CD14-positive monocyte (primary cell): Measurements from ENCODE around the gene PRKAR1B. TPM values are rescaled to one million over a fixed set of nuclear protein-coding genes. Genes with fewer than 3 reads are reported as not detected.
A peak's percentile ranks its signal among the peaks of the same experiment; 100 is the strongest.

Source experiments
- DNase-seq, 3 donors: peaks; one replicate each; pipeline ENCODE4 v3.0.0-alpha.2; 2011 to 2022
- H2AFZ ChIP-seq: 2 replicates; pipeline ENCODE4 v1.6.0; 2012; ENCODE audit warnings: mild to moderate bottlenecking, low read depth, low read length, inconsistent platforms; ENCODE audit not compliant: insufficient read depth, poor library complexity, severe bottlenecking
- H3K27ac ChIP-seq, 2 donors: 1 replicate in 1 of 2; 2 replicates in 1 of 2; pipeline ENCODE4 v1.5.1; 2012 to 2013; ENCODE audit warnings: low read length in 2 of 2, control low read depth in 1 of 2, inconsistent platforms in 1 of 2, low read depth in 1 of 2, mild to moderate bottlenecking in 1 of 2
- H3K27me3 ChIP-seq, 2 donors: one replicate each; pipeline versions ENCODE4 v1.6.0 to v1.6.1; 2011 to 2013; ENCODE audit warnings: low read length in 2 of 2; ENCODE audit not compliant: control insufficient read depth in 2 of 2, insufficient read depth in 2 of 2
- H3K36me3 ChIP-seq, 2 donors: replicated peaks in 1 of 2; 1 replicate in 1 of 2; 2 replicates in 1 of 2; pipeline versions ENCODE4 v1.5.1 to v1.6.1; 2012 to 2013; ENCODE audit warnings: low read length in 2 of 2, control low read depth in 1 of 2, inconsistent platforms in 1 of 2, mild to moderate bottlenecking in 1 of 2; ENCODE audit not compliant: insufficient read depth in 2 of 2, control insufficient read depth in 1 of 2
- H3K4me1 ChIP-seq, 2 donors: 1 replicate in 1 of 2; 2 replicates in 1 of 2; pipeline versions ENCODE4 v1.5.1 to v1.6.1; 2012 to 2013; ENCODE audit warnings: low read length in 2 of 2, control low read depth in 1 of 2, inconsistent platforms in 1 of 2, mild to moderate bottlenecking in 1 of 2, moderate library complexity in 1 of 2; ENCODE audit not compliant: insufficient read depth in 2 of 2, control insufficient read depth in 1 of 2
- H3K4me2 ChIP-seq: replicated peaks from 2 replicates; pipeline ENCODE3; 2012; ENCODE audit warnings: low read length, moderate library complexity, mild to moderate bottlenecking; ENCODE audit not compliant: poor library complexity, severe bottlenecking; ENCODE audit errors: extremely low read depth
- H3K4me3 ChIP-seq, 3 experiments: fragments of 200-600 bp in 1 of 3; sonication (generic) in 1 of 3; replicated peaks in 1 of 3; 1 replicate in 2 of 3; 2 replicates in 1 of 3; pipeline ENCODE4 v1.5.1; 2011 to 2013; ENCODE audit warnings: low read length in 3 of 3, mild to moderate bottlenecking in 3 of 3, control low read depth in 2 of 3, low read depth in 2 of 3, inconsistent platforms in 1 of 3, moderate library complexity in 1 of 3
- H3K79me2 ChIP-seq: 2 replicates; pipeline ENCODE4 v1.6.0; 2012; ENCODE audit warnings: mild to moderate bottlenecking, control low read depth, inconsistent platforms, low read length, moderate library complexity; ENCODE audit not compliant: insufficient read depth
- H3K9ac ChIP-seq: 2 replicates; pipeline ENCODE4 v1.6.0; 2017; ENCODE audit warnings: low read length, mild to moderate bottlenecking; ENCODE audit not compliant: insufficient read depth, poor library complexity, severe bottlenecking
- H3K9me3 ChIP-seq, 2 donors: replicated peaks in 1 of 2; 1 replicate in 1 of 2; 2 replicates in 1 of 2; pipeline versions ENCODE4 v1.5.1 to v1.6.1; 2012 to 2013; ENCODE audit warnings: low read length in 2 of 2, control low read depth in 1 of 2; ENCODE audit not compliant: control insufficient read depth in 1 of 2, insufficient read depth in 1 of 2
- H4K20me1 ChIP-seq: 2 replicates; pipeline ENCODE4 v1.6.0; 2012; ENCODE audit warnings: mild to moderate bottlenecking, low read length, control low read depth, moderate library complexity; ENCODE audit not compliant: insufficient read depth
- H3K27ac Mint-ChIP-seq, 7 donors: one replicate each; pipeline ENCODE4 v1.8.0; 2020; ENCODE audit warnings: mild to moderate bottlenecking in 7 of 7, mixed read lengths in 7 of 7, moderate library complexity in 6 of 7, inconsistent platforms in 2 of 7
- H3K27me3 Mint-ChIP-seq, 3 donors: one replicate each; pipeline ENCODE4 v1.8.0; 2021 to 2022; ENCODE audit warnings: low read depth in 3 of 3, mild to moderate bottlenecking in 3 of 3, mixed read lengths in 3 of 3, moderate library complexity in 3 of 3, inconsistent platforms in 1 of 3
- H3K36me3 Mint-ChIP-seq, 2 donors: one replicate each; pipeline ENCODE4 v1.8.0; 2020; ENCODE audit warnings: mixed read lengths in 2 of 2, inconsistent platforms in 1 of 2, mild to moderate bottlenecking in 1 of 2
- H3K4me1 Mint-ChIP-seq: one replicate; pipeline ENCODE4 v1.8.0; 2020; ENCODE audit warnings: mild to moderate bottlenecking, mixed read lengths
- H3K4me3 Mint-ChIP-seq, 2 donors: one replicate each; pipeline ENCODE4 v1.8.0; 2020; ENCODE audit warnings: mild to moderate bottlenecking in 2 of 2, mixed read lengths in 2 of 2, moderate library complexity in 1 of 2
- H3K9me3 Mint-ChIP-seq, 7 donors: one replicate each; pipeline ENCODE4 v1.8.0; 2020 to 2022; ENCODE audit warnings: mixed read lengths in 7 of 7, mild to moderate bottlenecking in 6 of 7, moderate library complexity in 6 of 7, inconsistent platforms in 2 of 7
- WGBS: methylation state at CpG from one replicate; pipeline ENCODE4 v1.1.5; 2013; ENCODE audit warnings: missing lambda C conversion rate; ENCODE audit not compliant: insufficient coverage; 5-methylcytosine and 5-hydroxymethylcytosine counted together
- intact Hi-C, 2 donors: fragments of 100-400 bp; cut with micrococcal nuclease; formaldehyde crosslinking; loops; one replicate each; pipeline versions ENCODE4 v1.15.0 to v1.15.1; 2023
- polyA plus RNA-seq, 3 donors: library from polyadenylated mRNA; depleted of rRNA in 1 of 3; unstranded in 2 of 3; stranded (reverse) in 1 of 3; fragments of 300-500 nt in 2 of 3; fragments of >200 nt in 1 of 3; fragmentation: Illumina TruSeq in 2 of 3; gene quantifications; 1 replicate in 2 of 3; 2 replicates in 1 of 3; pipeline ENCODE4 v1.2.3, GENCODE V29; 2012 to 2021
- TF ChIP-seq, protein P1 (sequence below): fragments of 200-600 bp; IDR thresholded peaks from one replicate; pipeline ENCODE4 v1.8.0; 2022; ENCODE audit warnings: antibody characterized with exemption, mild to moderate bottlenecking

Gene PRKAR1B
- polyA plus RNA-seq, 3 donors: 0.94 to 2.1 (median 1.1) TPM

DNA sequence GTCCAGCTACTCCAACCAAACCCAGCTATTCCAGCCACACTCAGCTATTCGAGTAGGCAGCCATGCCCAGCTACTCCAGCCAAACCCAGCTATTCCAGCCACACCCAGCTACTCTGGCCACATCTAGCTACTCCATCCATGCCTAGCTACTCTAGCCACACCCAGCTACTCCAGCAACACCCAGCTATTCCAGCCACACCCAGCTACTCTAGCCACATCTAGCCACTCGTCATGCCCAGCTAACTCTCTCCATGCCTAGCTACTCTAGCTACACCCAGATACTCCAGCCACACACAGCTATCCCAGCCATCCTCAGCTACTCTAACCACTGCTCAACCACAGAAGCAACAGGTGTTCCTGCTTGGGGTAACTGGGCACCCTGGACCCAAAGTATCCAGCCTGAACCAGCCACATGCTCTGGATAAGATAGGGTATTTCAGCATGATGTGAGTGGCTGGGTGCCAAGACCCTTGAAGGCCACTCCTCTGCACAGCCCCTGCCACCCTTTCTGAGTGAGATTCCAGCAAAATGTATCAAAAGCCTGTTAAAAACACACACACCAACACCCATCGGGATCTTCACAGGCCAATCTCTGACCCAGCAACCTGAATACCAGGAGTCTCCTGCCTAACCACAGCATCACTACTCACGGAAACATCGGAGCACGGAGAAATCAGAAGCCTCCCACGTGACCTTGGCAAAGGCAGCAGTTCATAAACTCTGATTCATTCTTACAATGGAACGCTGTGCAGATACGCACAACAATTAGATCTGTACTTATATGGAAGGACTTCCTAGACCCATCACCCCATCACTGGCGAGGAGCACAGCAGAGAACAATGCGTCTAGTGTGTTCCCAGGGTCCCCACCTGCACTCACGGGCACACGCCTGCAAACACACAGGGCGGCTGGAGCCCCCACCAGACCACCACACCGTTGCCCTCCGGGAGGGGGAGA, 52.3 kb downstream of the PRKAR1B start:
- Histone ChIP-seq H3K27me3 (no peaks in the 10 kb centered on the region), H3K27ac (no peak overlapping the region), H3K79me2 (no peaks in the 10 kb centered on the region), H3K4me3 (no peak overlapping the region), H4K20me1 (no peaks in the 10 kb centered on the region), H2AFZ (no peak overlapping the region), H3K4me2 (no peak overlapping the region), H3K9ac (no peak overlapping the region), H3K4me1 (no peaks in the 10 kb centered on the region), H3K36me3 (no peaks in the 10 kb centered on the region), H3K9me3 (peaks cover 0 to 11% of the 10 kb centered on the region in 2 donors)
- H3K36me3 Mint-ChIP-seq: no peaks in the 10 kb centered on the region
- TF ChIP-seq, protein P1, sequence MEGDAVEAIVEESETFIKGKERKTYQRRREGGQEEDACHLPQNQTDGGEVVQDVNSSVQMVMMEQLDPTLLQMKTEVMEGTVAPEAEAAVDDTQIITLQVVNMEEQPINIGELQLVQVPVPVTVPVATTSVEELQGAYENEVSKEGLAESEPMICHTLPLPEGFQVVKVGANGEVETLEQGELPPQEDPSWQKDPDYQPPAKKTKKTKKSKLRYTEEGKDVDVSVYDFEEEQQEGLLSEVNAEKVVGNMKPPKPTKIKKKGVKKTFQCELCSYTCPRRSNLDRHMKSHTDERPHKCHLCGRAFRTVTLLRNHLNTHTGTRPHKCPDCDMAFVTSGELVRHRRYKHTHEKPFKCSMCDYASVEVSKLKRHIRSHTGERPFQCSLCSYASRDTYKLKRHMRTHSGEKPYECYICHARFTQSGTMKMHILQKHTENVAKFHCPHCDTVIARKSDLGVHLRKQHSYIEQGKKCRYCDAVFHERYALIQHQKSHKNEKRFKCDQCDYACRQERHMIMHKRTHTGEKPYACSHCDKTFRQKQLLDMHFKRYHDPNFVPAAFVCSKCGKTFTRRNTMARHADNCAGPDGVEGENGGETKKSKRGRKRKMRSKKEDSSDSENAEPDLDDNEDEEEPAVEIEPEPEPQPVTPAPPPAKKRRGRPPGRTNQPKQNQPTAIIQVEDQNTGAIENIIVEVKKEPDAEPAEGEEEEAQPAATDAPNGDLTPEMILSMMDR: no peak
- no peak overlapping the region for H3K4me3 Mint-ChIP-seq
- H3K27ac Mint-ChIP-seq: peak overlapping the region in 1 of 7 donors; percentile 78
- intact Hi-C loops: no loop called here
- no peaks in the 10 kb centered on the region for H3K4me1 Mint-ChIP-seq
- DNase-seq: no peak
- H3K27me3 Mint-ChIP-seq: no peaks in the 10 kb centered on the region
- H3K9me3 Mint-ChIP-seq: peaks cover 7 to 20% (median 9%) of the 10 kb centered on the region in 7 donors
- WGBS: 95% methylated on average over 10 of the region's 16 CpGs

DNA sequence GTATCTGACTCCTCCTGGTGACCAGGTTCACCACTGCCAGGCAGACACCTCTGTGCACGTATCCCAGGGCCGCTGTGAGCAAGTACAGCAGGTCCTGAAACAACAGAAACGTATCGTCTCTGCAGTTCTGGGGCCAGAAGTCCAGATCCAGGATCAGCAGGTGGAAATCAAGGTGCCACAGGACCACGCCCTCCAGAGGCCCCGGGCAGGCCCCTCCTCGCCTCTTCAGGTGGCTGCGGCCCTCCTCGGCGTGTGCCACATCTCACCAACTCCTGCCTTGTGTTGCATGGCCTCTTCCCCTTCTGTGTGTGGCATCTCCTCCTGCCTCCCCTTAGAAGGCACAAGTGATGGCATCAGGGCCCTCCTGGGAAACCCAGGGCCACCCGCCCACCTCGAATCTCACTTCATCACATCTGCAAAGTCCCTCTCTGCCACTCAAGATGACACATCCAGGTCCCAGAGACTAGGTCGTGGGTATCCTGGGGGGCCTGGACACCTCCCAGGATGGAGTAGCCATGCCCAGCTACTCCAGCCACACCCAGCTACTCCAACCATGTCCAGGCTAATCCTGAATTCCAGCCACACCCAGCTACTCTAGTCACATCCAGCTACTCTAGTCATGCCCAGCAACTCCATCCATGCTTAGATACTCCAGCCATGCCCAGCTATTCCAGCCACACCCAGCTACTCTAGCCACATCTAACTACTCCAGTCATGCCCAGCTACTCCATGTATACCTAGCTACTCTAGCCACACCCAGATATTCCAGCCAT, 53.2 kb downstream of the PRKAR1B start:
- Histone ChIP-seq H3K27ac (no peak overlapping the region), H3K79me2 (no peaks in the 10 kb centered on the region), H3K36me3 (no peaks in the 10 kb centered on the region), H3K4me3 (no peak overlapping the region), H2AFZ (no peak overlapping the region), H3K4me1 (no peaks in the 10 kb centered on the region), H3K27me3 (no peaks in the 10 kb centered on the region), H3K4me2 (no peak overlapping the region), H4K20me1 (no peaks in the 10 kb centered on the region), H3K9me3 (peaks cover 0 to 11% of the 10 kb centered on the region in 2 donors), H3K9ac (no peak overlapping the region)
- no peak overlapping the region for H3K4me3 Mint-ChIP-seq
- H3K27ac Mint-ChIP-seq: peak overlapping the region in 1 of 7 donors; percentile 78
- over 99% methylated on average over 11 of the region's 13 CpGs for WGBS
- H3K36me3 Mint-ChIP-seq: no peaks in the 10 kb centered on the region
- peaks cover 0 to 2% (median 0%) of the 10 kb centered on the region in 3 donors for H3K27me3 Mint-ChIP-seq
- peaks cover 9 to 23% (median 10%) of the 10 kb centered on the region in 7 donors for H3K9me3 Mint-ChIP-seq
- no peak for DNase-seq
- TF ChIP-seq, protein P1: no peak
- intact Hi-C loops: no loop called here
- H3K4me1 Mint-ChIP-seq: no peaks in the 10 kb centered on the region
